Kidney (tissue), 14 donors: Measurements from ENCODE around the gene CSDE1. TPM values are rescaled to one million over a fixed set of nuclear protein-coding genes. Genes with fewer than 3 reads are reported as not detected.
A peak's percentile ranks its signal among the peaks of the same experiment; 100 is the strongest.
"Not testable (repeated sequence)": the region's sequence is repeated elsewhere in the genome, so short reads cannot be mapped to it uniquely, and the experiment has no call there.

Experiments used
- DNase-seq, 5 donors: peaks; one replicate each; pipeline ENCODE4 v3.0.0-alpha.2; 2013 to 2020
- FAIRE-seq: peaks from 2 replicates; lab custom pipeline; 2012; peaks lifted over from hg19 to GRCh38; lab: Jason Lieb, UNC
- H3K27ac ChIP-seq, 2 donors: one replicate each; pipeline ENCODE4 v1.7.0; 2013; ENCODE audit warnings: low read depth in 2 of 2, low read length in 2 of 2, inconsistent platforms in 1 of 2
- H3K27me3 ChIP-seq: one replicate; pipeline ENCODE4 v1.7.1; 2013; ENCODE audit warnings: low read length, inconsistent platforms; ENCODE audit not compliant: control insufficient read depth, insufficient read depth
- H3K36me3 ChIP-seq, 3 donors: one replicate each; pipeline versions ENCODE4 v1.7.0 to v1.7.1; 2013; ENCODE audit warnings: low read length in 3 of 3, control low read depth in 1 of 3, inconsistent platforms in 1 of 3; ENCODE audit not compliant: insufficient read depth in 3 of 3, control insufficient read depth in 2 of 3
- H3K4me1 ChIP-seq, 3 donors: one replicate each; pipeline versions ENCODE4 v1.7.0 to v1.7.1; 2013; ENCODE audit warnings: low read length in 3 of 3, inconsistent platforms in 1 of 3, low read depth in 1 of 3; ENCODE audit not compliant: control insufficient read depth in 2 of 3, insufficient read depth in 2 of 3
- H3K4me3 ChIP-seq, 3 donors: one replicate each; pipeline versions ENCODE4 v1.7.0 to v1.8.1; 2013; ENCODE audit warnings: low read length in 3 of 3, control low read depth in 1 of 3, inconsistent platforms in 1 of 3
- H3K9ac ChIP-seq, 3 donors: one replicate each; pipeline versions ENCODE4 v1.7.0 to v1.7.1; 2013; ENCODE audit warnings: low read length in 3 of 3, control low read depth in 1 of 3, inconsistent platforms in 1 of 3
- H3K9me3 ChIP-seq, 3 donors: one replicate each; pipeline versions ENCODE4 v1.7.0 to v1.7.1; 2013; ENCODE audit warnings: low read length in 3 of 3, control low read depth in 1 of 3, inconsistent platforms in 1 of 3; ENCODE audit not compliant: control insufficient read depth in 2 of 3, insufficient read depth in 1 of 3
- intact Hi-C: fragments of 100-400 bp; cut with DNase I; formaldehyde crosslinking; loops from one replicate; pipeline ENCODE4 v1.11.1; 2022
- polyA plus RNA-seq: library from polyadenylated mRNA; stranded (reverse); fragments of 350-450 nt; fragmentation: Illumina TruSeq; extraction: RNeasy Lipid Tissue Mini Kit (QIAGEN cat#74804); gene quantifications from one replicate; pipeline ENCODE4 v1.2.3, GENCODE V29; 2014; ENCODE audit warnings: low read depth, low replicate concordance; ENCODE audit not compliant: insufficient read depth
- total RNA-seq: library from RNA; stranded (reverse); fragmentation: NEBNext Ultra II Directional; extraction: Animal tissue kit (Norgen Biotek cat#: 25700); gene quantifications from one replicate; pipeline ENCODE4 v1.2.1, GENCODE V29; 2021
- TF ChIP-seq, protein P1 (sequence below): IDR thresholded peaks from 3 replicates; pipeline ENCODE4 v1.5.1; 2012; ENCODE audit warnings: mild to moderate bottlenecking, moderate library complexity, borderline replicate concordance; ENCODE audit not compliant: insufficient read depth; ENCODE audit errors: extremely low read depth
- donor health status: control.
- donor health status: control.
- donor health status: control.
- donor health status: control.
- donor health status: control.
- donor health status: DM: yes; HTN: yes; CAD: no.
- donor health status: Normal renal cell carcinoma (clear cell type).

The CSDE1 gene
- total and polyA plus RNA-seq, 2 donors from 2014 or later, result 165 to 486 TPM

DNA sequence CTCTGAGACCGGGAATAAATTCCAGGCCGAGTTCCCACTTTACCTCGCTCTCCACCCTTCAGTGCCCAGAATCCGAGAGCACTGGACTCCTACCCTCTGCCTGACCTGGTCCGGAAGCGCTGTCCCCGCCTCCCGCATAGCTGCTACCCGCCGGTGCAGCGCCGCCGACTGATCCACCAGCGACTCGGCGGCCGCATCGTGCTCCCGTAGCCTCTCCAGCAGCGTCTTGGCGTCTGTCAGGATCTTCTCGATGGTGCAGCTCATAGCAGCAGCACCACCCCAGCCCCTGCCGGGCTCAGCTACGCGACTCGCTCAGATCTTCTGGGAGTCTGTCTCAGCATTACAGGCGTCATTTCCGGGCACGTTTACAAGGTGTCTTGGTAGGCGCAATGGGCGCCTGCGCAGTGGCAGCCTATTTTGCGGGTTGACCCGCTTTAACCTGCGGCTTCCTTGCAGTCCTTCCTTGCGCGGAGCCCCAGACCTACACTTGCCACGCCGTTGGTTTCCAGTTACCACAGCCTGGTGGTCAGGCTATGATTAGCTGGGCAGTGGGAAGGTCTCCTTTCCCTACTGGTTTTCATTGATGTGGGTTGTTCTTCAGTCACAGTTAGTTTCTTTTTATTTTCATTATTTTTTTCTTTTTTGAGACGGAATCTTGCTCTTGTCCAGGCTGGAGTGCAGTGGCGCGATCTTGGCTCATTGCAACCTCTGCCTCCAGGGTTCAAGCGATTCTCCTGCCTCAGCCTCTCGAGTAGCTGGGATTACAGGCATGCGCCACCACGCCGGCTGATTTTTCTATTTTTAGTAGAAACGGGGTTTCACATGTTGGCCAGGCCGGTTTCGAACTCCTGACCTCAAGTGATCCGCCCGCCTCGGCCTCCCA lies 22.8 kb upstream of the CSDE1 start, which contains the start of gene SIKE1:
Gene SIKE1 (minus strand): TSS at position 342 of the 883 bp plus-strand sequence. CDS start 78 bp downstream, at position 264.
- TF ChIP-seq, protein P1, sequence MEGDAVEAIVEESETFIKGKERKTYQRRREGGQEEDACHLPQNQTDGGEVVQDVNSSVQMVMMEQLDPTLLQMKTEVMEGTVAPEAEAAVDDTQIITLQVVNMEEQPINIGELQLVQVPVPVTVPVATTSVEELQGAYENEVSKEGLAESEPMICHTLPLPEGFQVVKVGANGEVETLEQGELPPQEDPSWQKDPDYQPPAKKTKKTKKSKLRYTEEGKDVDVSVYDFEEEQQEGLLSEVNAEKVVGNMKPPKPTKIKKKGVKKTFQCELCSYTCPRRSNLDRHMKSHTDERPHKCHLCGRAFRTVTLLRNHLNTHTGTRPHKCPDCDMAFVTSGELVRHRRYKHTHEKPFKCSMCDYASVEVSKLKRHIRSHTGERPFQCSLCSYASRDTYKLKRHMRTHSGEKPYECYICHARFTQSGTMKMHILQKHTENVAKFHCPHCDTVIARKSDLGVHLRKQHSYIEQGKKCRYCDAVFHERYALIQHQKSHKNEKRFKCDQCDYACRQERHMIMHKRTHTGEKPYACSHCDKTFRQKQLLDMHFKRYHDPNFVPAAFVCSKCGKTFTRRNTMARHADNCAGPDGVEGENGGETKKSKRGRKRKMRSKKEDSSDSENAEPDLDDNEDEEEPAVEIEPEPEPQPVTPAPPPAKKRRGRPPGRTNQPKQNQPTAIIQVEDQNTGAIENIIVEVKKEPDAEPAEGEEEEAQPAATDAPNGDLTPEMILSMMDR, result no peak
- intact Hi-C loops, result no loop called here
- no peaks in the 10 kb centered on the region for H3K9me3 ChIP-seq
- FAIRE-seq (no peak), DNase-seq (peak; percentile 95 to 98 (median 96))
- peaks cover 5 to 12% (median 10%) of the 10 kb centered on the region in 3 donors for H3K36me3 ChIP-seq
- H3K27ac ChIP-seq, result peak within 1 kb of the TSS; percentile 86 to 94
- H3K4me3 ChIP-seq, result peak within 1 kb of the TSS; percentile 85 to 99 (median 90)
- H3K4me1 ChIP-seq, result peaks cover 0 to 5% (median 0%) of the 10 kb centered on the region in 3 donors
- H3K9ac ChIP-seq, result peak within 1 kb of the TSS; percentile 73 to 98 (median 77)
- no peaks in the 10 kb centered on the region for H3K27me3 ChIP-seq

DNA sequence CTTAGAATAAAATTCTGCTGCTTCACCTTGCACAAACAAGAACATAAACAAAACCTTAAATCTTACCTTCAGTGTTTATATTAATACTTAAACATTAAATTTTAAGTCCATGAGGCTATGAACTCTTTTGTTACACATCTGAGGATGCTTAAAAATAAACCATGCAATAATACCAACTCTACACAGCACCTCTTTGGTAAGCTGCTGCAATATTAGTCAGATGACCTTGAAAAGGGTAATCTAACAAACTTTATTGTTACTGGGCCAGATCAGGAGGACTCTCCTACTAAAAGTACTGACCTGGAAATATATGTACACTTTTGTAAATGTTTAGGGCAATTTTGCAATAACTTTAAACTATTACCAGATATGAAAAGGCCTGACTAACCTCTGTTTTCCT lies 21.9 kb upstream of the CSDE1 start:
- H3K9ac ChIP-seq, result peak overlapping the region; percentile 73 to 98 (median 77)
- TF ChIP-seq, protein P1, result no peak
- H3K4me1 ChIP-seq, result peaks cover 0 to 5% (median 0%) of the 10 kb centered on the region in 3 donors
- DNase-seq, result no peak
- peak overlapping the region; percentile 86 to 94 for H3K27ac ChIP-seq
- FAIRE-seq, result no peak
- H3K4me3 ChIP-seq, result peak overlapping the region; percentile 85 to 99 (median 90)
- no peaks in the 10 kb centered on the region for H3K9me3 ChIP-seq
- peaks cover 5 to 12% (median 10%) of the 10 kb centered on the region in 3 donors for H3K36me3 ChIP-seq
- no peaks in the 10 kb centered on the region for H3K27me3 ChIP-seq
- intact Hi-C loops, result no loop called here

DNA sequence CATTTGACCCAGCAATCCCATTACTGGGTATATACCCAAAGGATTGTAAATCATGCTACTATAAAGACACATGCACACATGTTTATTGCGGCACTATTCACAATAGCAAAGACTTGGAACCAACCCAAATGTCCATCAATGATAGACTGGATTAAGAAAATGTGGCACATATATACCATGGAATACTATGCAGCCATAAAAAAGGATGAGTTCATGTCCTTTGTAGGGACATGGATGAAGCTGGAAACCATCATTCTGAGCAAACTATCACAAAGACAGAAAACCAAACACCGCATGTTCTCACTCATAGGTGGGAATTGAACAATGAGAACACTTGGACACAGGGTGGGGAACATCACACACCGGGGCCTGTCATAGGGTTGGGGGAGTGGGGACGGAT lies 18.9 kb upstream of the CSDE1 start:
- H3K27ac ChIP-seq, intact Hi-C loops, DNase-seq, H3K4me3 ChIP-seq, H3K9ac ChIP-seq, H3K27me3 ChIP-seq, H3K9me3 ChIP-seq, H3K4me1 ChIP-seq, FAIRE-seq: not testable (repeated sequence)
- peaks cover 5 to 28% (median 15%) of the 10 kb centered on the region in 3 donors for H3K36me3 ChIP-seq

DNA sequence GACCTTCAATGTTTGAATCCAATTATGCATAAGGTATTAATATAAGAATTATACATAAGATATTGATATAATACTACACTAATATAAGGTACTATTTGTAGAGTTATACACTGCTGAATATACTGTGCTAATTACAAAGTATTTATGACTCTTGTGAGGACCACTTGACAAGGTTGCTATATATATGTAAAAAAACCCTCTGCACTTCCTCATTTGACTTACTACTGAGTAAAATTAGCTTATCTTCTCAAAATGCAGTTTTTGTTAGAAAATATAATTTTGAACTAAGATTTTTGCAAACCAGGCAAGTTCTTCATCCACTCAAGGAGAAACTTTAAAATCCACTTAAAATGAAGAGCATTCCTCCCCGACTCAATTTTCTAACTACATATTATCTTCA lies 14.2 kb upstream of the CSDE1 start:
- Histone ChIP-seq H3K9ac (no peak overlapping the region), H3K4me1 (no peaks in the 10 kb centered on the region), H3K9me3 (no peaks in the 10 kb centered on the region), H3K27ac (no peak overlapping the region), H3K36me3 (peaks cover 2 to 23% (median 12%) of the 10 kb centered on the region in 3 donors), H3K27me3 (no peaks in the 10 kb centered on the region), H3K4me3 (no peak overlapping the region)
- TF ChIP-seq, protein P1, result no peak
- intact Hi-C loops, result no loop called here
- DNase-seq (no peak), FAIRE-seq (no peak)
